Peyer's patch (tissue), 4 donors: ENCODE data around the gene FILIP1L. TPM values are rescaled to one million over a fixed set of nuclear protein-coding genes. Genes with fewer than 3 reads are reported as not detected.

ENCODE experiments used
- DNase-seq, 3 donors: peaks; one replicate each; pipeline ENCODE4 v3.0.0-alpha.2; 2017 to 2019
- H3K27ac ChIP-seq, 4 donors: fragments of 200-600 bp; sonication (generic); one replicate each; pipeline ENCODE4 v1.5.1; 2016 to 2019
- H3K27me3 ChIP-seq, 2 donors: fragments of 200-600 bp; sonication (generic); one replicate each; pipeline ENCODE4 v1.5.1; 2019
- H3K36me3 ChIP-seq, 3 donors: fragments of 200-600 bp; sonication (generic); one replicate each; pipeline ENCODE4 v1.5.1; 2016 to 2019
- H3K4me1 ChIP-seq, 4 donors: fragments of 200-600 bp; sonication (generic); one replicate each; pipeline ENCODE4 v1.5.1; 2016 to 2019
- H3K4me3 ChIP-seq, 4 donors: fragments of 200-600 bp; sonication (generic); 1 replicate in 3 of 4; 2 replicates in 1 of 4; pipeline ENCODE4 v1.5.1; 2016 to 2019; ENCODE audit warnings: mild to moderate bottlenecking in 1 of 4
- H3K9me3 ChIP-seq, 4 donors: fragments of 200-600 bp; sonication (generic); one replicate each; pipeline ENCODE4 v1.5.1; 2016 to 2019; ENCODE audit warnings: mild to moderate bottlenecking in 1 of 4
- POLR2A ChIP-seq, 2 donors: fragments of 450-650 bp; IDR thresholded peaks; one replicate each; pipeline ENCODE4 v1.5.1; 2017; ENCODE audit warnings: antibody characterized with exemption in 2 of 2, mild to moderate bottlenecking in 2 of 2, moderate library complexity in 2 of 2
- total RNA-seq, 4 donors: library from RNA; depleted of rRNA; stranded (reverse); fragments of >200 nt; gene quantifications; one replicate each; pipeline ENCODE4 v1.1.0, GENCODE V29; 2016
- TF ChIP-seq, protein P1 (sequence below), 6 experiments: fragments of 450-650 bp in 4 of 6; fragments of 200-600 bp in 2 of 6; sonication (generic) in 1 of 6; IDR thresholded peaks; one replicate each; pipeline ENCODE4 v1.5.1; 2017 to 2019; ENCODE audit warnings: antibody characterized with exemption in 6 of 6, mild to moderate bottlenecking in 3 of 6, moderate library complexity in 1 of 6

Gene FILIP1L
- total RNA-seq, 4 donors from 2014 or later: 5.3 to 69.3 (median 13.1) TPM

DNA sequence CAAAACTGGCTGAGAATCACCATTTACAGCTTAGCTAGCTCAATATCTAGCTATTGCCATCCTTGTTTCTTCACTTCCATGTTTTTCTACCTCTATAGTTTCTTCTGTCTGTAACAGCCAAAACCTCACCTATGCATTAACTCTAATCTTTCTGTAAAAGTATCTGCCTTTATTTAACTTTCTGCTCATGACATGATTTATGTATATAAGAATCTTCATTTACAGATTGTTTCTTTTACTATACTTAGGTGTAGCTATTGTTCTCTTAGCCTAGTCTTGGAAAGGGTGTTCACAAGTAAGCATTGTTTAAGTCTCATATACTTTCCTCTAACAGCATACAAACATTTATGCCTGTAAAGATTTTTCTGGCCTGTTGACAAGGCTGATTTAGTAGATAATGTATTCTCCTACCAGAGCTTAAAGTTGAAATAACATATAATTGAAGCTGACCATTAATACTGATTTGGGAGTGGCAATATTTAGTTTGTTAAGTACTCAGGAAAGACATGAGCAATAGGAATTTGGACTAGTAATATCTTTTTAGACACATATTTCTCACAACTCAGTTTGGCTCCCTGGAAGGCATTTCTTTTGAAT, 9.4 kb downstream of the FILIP1L start:
- Histone ChIP-seq H3K27me3 (no peaks in the 10 kb centered on the region), H3K9me3 (no peaks in the 10 kb centered on the region), H3K4me3 (no peak overlapping the region), H3K36me3 (no peaks in the 10 kb centered on the region), H3K4me1 (peaks cover 0 to 5% (median 0%) of the 10 kb centered on the region in 4 donors), H3K27ac (peak overlapping the region in 1 of 4 donors; percentile 33)
- DNase-seq: no peak
- TF ChIP-seq, protein P1, sequence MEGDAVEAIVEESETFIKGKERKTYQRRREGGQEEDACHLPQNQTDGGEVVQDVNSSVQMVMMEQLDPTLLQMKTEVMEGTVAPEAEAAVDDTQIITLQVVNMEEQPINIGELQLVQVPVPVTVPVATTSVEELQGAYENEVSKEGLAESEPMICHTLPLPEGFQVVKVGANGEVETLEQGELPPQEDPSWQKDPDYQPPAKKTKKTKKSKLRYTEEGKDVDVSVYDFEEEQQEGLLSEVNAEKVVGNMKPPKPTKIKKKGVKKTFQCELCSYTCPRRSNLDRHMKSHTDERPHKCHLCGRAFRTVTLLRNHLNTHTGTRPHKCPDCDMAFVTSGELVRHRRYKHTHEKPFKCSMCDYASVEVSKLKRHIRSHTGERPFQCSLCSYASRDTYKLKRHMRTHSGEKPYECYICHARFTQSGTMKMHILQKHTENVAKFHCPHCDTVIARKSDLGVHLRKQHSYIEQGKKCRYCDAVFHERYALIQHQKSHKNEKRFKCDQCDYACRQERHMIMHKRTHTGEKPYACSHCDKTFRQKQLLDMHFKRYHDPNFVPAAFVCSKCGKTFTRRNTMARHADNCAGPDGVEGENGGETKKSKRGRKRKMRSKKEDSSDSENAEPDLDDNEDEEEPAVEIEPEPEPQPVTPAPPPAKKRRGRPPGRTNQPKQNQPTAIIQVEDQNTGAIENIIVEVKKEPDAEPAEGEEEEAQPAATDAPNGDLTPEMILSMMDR (IDR thresholded peaks at IDR 0.05): no peak
- no peak for TF ChIP-seq POLR2A (IDR thresholded peaks at IDR 0.05)

DNA sequence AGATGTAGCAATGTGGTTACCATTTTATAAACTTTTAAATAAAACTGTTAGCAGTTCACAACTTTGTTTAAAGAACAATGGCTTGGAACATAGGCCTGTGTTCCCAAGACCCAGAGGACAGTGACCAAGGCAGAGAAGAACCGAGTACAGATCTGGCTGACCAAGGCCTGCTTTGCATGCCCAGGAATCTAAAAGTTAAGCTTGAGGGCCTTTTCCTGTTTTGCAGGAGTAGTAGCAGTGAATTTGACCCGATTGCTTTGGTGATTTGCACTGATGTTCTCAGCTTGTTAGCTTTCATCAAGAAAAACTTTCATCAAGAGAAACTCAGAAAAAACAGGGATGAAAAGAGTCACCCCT, 9.9 kb downstream of the FILIP1L start:
- Histone ChIP-seq H3K36me3 (no peaks in the 10 kb centered on the region), H3K27ac (peak overlapping the region in 1 of 4 donors; percentile 33), H3K4me3 (no peak overlapping the region), H3K27me3 (no peaks in the 10 kb centered on the region), H3K4me1 (peaks cover 0 to 5% (median 0%) of the 10 kb centered on the region in 4 donors), H3K9me3 (no peaks in the 10 kb centered on the region)
- no peak for DNase-seq
- TF ChIP-seq, protein P1 (IDR thresholded peaks at IDR 0.05): no peak
- TF ChIP-seq POLR2A (IDR thresholded peaks at IDR 0.05): no peak

DNA sequence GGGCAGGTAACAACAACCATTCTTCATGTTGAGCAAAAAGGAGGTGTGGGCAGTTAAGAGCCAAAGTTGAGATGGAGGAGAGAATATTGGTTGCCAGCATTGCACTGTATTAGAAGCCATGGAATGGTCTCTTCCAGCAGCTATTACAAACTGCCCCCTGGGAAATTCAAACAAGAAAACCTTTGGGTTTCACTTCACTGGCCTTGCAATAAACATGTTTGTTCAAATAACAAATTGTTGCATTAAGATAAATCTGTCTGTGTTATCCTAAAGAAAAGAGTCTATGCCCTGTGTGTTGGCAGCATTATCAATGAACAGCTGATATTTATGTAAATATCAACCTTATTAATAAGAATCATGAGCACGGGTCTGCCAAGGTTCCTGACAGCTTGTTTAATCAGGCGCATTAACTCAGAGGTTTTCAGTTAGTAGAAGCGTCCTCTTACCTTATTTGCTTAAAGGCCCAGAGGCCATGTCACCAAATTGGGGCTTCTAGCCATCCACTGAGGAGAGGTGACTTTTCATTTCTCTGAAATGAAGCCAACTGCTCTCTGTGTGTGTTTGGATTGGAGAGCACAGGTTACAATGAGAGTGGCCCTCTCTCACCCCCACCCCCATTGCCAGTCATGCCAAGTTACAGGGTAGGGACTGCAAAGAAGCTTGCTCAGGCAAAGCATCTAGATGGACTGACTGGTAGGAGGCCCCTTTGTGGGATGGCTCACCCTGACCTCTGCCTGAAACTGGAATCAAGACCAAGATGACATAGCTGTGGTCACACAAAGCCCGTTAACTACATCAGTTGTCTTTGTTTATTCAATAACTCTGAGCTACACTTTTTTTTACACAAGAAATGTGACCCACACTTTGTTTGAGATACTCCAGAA, 10.5 kb downstream of the FILIP1L start:
- Histone ChIP-seq H3K27ac (no peak overlapping the region), H3K4me3 (no peak overlapping the region), H3K36me3 (no peaks in the 10 kb centered on the region), H3K9me3 (no peaks in the 10 kb centered on the region), H3K27me3 (no peaks in the 10 kb centered on the region), H3K4me1 (peaks cover 0 to 5% (median 0%) of the 10 kb centered on the region in 4 donors)
- DNase-seq: no peak
- TF ChIP-seq POLR2A (IDR thresholded peaks at IDR 0.05): no peak
- TF ChIP-seq, protein P1 (IDR thresholded peaks at IDR 0.05): no peak

DNA sequence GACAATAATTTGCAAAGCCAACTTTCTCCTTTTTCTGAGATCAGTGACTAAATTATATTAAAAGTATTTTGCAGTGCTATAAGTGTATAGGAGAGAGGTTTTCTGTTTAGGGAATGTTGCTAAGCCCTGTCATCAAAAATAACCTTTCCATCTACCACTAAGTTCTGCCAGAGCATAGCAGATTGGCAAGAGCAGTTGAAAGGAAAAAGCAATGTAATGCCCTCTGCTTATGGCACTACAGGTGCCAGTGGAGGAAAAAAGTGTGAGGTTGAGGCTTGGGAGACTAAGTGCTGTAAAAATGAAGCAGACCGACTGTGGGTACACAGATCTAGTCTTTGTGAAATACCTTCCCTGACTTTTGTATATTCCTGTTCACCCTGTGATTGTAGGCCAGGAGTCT, 11.5 kb downstream of the FILIP1L start:
- H3K36me3 ChIP-seq: no peaks in the 10 kb centered on the region
- H3K4me3 ChIP-seq: no peak overlapping the region
- H3K27ac ChIP-seq: no peak overlapping the region
- H3K4me1 ChIP-seq: peaks cover 0 to 12% (median 0%) of the 10 kb centered on the region in 4 donors
- H3K27me3 ChIP-seq: no peaks in the 10 kb centered on the region
- no peak for DNase-seq
- H3K9me3 ChIP-seq: no peaks in the 10 kb centered on the region
- TF ChIP-seq, protein P1 (IDR thresholded peaks at IDR 0.05): no peak
- no peak for TF ChIP-seq POLR2A (IDR thresholded peaks at IDR 0.05)

DNA sequence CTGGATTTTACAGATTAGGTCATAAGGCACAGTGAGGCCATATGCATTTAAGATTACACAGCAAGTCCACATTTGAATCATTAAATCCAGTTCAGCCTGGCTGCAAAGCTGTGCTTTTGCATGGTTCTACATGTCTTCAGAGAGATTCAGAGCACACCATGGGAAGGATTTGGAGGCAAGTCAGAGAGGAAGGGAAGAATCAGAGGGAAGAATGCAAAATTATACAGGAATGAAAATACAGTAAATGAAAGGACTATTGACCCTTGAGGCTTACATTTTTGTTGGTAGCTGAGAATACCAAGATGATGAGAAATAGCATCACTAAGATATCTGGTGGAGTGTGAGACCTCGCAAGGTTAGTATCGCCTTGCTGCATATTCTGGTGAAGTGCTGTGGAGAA, 13.9 kb downstream of the FILIP1L start:
- no peak for DNase-seq
- Histone ChIP-seq H3K9me3 (no peaks in the 10 kb centered on the region), H3K4me1 (peaks cover 0 to 7% (median 0%) of the 10 kb centered on the region in 4 donors), H3K27ac (no peak overlapping the region), H3K36me3 (no peaks in the 10 kb centered on the region), H3K4me3 (no peak overlapping the region), H3K27me3 (no peaks in the 10 kb centered on the region)
- TF ChIP-seq POLR2A (IDR thresholded peaks at IDR 0.05): no peak
- TF ChIP-seq, protein P1 (IDR thresholded peaks at IDR 0.05): no peak
